ENCODE data around the gene ORAI1. TPM values are rescaled to one million over a fixed set of nuclear protein-coding genes. Genes with fewer than 3 reads are reported as not detected.
A peak's percentile ranks its signal among the peaks of the same experiment; 100 is the strongest.
"Not testable (repeated sequence)": the region's sequence is repeated elsewhere in the genome, so short reads cannot be mapped to it uniquely, and the experiment has no call there.

Gene ORAI1
- total RNA-seq, 1 experiment from 2014 or later, result 12.2 TPM

DNA sequence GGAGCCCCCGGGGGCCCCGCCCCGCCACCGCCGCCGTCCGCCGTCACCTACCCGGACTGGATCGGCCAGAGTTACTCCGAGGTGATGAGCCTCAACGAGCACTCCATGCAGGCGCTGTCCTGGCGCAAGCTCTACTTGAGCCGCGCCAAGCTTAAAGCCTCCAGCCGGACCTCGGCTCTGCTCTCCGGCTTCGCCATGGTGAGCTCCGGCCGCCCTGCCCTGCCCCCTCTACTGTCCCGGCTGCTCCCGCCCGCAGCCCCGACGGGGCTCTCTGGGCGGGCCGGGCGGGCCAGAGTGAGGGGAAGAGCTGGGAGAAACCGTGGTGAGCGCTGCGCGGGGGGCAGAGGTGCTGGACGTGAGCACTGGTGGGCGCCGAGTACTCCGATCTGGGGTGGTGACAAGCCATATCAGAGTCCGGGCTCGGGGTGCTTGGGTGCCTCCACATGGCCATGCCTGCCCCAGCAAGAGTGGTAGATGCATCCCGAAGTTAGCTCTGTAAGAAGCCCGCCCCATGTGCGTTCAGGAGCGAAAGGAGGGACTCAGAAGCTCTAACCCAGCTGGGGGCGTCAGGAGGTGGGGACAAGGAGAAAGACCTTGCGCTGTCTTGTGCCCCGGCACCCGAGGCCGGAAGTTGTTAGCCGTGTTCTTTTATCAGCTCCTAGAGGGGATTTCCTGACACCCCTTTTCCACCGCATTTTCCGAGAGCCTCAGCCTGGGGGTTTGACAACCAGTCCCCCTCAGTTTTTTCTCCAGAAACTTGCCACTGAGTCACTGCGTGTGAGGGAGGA is 717 bp downstream of the ORAI1 start:
- no peaks in the 10 kb centered on the region for H3K27me3 ChIP-seq
- no peaks in the 10 kb centered on the region for H3K9me3 ChIP-seq (replicated peaks)
- peaks cover 11% of the 10 kb centered on the region; the same call in 1 of the 2 replicates for H3K4me1 ChIP-seq
- peak overlapping the region; percentile 55 for H3K27ac ChIP-seq
- H3K4me3 ChIP-seq, result peak overlapping the region; percentile 72
- DNase-seq, result peak; percentile 80 to 81
- no peaks in the 10 kb centered on the region for H3K36me3 ChIP-seq

DNA sequence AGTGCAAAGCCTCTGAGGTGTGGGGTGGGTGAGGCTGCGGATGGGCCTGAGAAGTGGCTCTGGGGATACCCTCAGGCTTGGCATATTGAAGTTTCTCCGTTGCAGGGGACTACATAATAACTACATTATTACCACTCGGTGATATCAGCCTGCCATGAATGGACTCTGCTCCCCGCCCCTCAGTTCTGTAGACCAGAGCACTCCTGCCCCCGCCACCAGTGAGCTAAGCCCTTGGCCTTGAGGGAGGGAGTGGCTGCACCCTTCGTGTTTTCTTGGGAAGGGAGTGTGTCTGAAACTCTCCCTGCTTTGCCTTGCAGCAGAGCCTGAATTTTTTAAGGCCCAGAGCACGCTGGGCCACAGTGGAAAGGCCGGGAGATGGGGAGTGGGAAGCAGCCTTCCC is 1.7 kb downstream of the ORAI1 start:
- no peak overlapping the region for H3K27ac ChIP-seq
- H3K4me3 ChIP-seq, result peak overlapping the region; percentile 72
- no peaks in the 10 kb centered on the region for H3K9me3 ChIP-seq (replicated peaks)
- H3K4me1 ChIP-seq, result peaks cover 19% of the 10 kb centered on the region
- no peaks in the 10 kb centered on the region for H3K36me3 ChIP-seq
- DNase-seq, result no peak
- H3K27me3 ChIP-seq, result no peaks in the 10 kb centered on the region

DNA sequence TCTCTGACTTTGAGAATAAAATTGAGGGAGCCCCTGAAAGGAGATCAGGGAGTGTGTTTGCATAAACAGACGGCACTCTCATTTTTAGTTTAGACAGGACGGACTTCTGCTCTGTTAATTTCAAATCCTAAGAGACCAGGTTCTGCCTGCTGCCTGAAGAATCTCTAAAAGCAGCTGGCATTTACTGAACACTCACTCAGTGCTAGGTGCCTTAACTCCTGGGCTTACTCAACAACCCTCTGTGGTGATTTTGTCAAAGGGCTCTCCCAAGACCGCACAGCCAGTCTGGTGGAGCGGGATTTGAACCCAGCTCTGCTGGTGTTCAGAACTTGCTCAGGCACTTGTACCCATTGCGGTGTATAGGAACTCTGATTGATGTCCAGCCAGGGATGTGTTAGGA is 2.2 kb downstream of the ORAI1 start:
- H3K4me1 ChIP-seq, result peaks cover 22% of the 10 kb centered on the region
- no peaks in the 10 kb centered on the region for H3K9me3 ChIP-seq (replicated peaks)
- no peak overlapping the region for H3K4me3 ChIP-seq
- no peak for DNase-seq
- no peaks in the 10 kb centered on the region for H3K27me3 ChIP-seq
- no peaks in the 10 kb centered on the region for H3K36me3 ChIP-seq
- no peak overlapping the region for H3K27ac ChIP-seq

DNA sequence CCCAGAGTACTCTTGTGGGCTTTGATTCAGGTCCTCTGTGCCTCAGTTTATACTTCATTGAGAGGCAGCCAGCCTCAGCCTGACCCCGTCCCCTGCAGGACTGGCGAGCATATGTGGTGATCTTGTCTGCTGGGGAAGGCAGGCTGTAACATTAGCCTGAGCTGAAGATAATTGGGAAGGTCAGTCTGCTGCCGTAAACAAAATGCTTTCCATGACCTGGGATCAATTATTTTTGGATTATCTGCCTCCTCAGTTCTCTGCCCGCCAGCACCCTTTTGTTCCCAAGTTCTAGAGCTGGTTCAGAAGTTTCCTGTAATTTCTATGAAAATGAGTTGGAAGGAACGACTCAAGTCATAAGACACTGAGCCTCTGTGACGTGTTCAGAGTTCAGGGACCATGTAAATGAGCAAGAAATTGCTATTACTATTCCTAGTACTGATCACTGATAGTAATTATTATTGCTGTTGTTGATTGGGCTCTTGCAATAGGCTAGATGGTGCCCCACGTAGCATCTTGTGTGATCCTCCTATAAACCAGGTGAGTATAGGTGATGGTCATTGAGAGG is 4.5 kb downstream of the ORAI1 start:
- Histone ChIP-seq H3K4me3 (no peak overlapping the region), H3K4me1 (peaks cover 26% of the 10 kb centered on the region), H3K9me3 (replicated peaks) (no peaks in the 10 kb centered on the region), H3K27me3 (no peaks in the 10 kb centered on the region), H3K36me3 (no peaks in the 10 kb centered on the region), H3K27ac (no peak overlapping the region)
- no peak for DNase-seq

DNA sequence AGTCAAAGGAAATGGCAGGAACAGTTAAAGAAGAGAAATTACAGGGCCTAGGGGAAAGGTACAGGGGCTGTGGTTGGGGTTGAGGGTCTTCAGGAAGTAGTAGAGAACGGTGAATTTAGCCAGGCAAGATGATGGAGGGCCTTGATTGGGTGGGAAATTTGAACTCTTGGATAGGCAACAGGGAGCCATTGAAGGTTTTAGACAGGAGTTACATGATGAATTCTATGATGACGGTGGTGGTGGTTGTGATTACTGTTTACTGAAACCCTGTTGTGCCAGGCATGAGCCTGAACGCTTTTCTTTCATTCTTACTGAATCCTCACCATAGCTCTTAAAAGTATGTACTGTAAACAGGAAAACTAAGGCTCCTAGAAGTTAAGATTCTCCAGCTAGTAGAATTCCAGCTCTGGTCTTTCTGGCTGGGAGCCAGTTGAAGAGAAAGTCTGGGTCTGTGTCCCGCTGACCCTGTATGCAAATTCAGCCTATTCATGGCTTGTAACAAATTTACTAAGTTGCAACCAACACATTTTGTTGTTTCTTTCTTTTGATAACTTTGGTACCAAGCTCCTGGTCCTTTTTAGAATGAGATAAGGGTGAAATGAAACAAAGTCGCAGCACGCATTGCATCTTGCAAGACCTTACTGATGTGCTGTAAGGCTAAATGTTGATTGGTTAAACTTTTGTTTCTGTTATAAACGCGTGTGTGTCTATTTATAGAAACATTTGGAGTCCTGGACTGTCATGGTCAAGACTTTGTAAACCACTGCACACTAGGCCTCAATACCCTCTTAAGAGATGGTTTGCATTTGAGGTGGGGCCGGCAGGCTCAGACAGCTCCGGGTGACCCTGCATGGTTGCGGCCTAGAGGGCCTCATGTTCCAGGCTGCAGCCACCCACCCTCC is 6.0 kb downstream of the ORAI1 start:
- peaks cover 26% of the 10 kb centered on the region for H3K4me1 ChIP-seq
- no peak for DNase-seq
- peak overlapping the region; percentile 92 for H3K27ac ChIP-seq

DNA sequence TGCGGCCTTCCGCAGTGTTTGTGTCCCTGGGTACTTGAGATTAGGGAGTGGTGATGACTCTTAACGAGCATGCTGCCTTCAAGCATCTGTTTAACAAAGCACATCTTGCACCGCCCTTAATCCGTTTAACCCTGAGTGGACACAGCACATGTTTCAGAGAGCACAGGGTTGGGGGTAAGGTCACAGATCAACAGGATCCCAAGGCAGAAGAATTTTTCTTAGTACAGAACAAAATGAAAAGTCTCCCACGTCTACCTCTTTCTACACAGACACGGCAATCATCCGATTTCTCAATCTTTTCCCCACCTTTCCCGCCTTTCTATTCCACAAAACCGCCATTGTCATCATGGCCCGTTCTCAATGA is 7.5 kb downstream of the ORAI1 start:
- peak overlapping the region; percentile 52 for H3K4me3 ChIP-seq
- peaks cover 23% of the 10 kb centered on the region for H3K4me1 ChIP-seq
- not testable (repeated sequence) for H3K9me3 ChIP-seq (replicated peaks); DNase-seq; H3K27me3 ChIP-seq; H3K36me3 ChIP-seq
- H3K27ac ChIP-seq, result peak overlapping the region; percentile 92

More for the DNA sequence above, 6.0 kb downstream of the ORAI1 start:
- Histone ChIP-seq H3K4me3 (no peak overlapping the region), H3K36me3 (no peaks in the 10 kb centered on the region), H3K9me3 (replicated peaks) (no peaks in the 10 kb centered on the region), H3K27me3 (no peaks in the 10 kb centered on the region)

DNA sequence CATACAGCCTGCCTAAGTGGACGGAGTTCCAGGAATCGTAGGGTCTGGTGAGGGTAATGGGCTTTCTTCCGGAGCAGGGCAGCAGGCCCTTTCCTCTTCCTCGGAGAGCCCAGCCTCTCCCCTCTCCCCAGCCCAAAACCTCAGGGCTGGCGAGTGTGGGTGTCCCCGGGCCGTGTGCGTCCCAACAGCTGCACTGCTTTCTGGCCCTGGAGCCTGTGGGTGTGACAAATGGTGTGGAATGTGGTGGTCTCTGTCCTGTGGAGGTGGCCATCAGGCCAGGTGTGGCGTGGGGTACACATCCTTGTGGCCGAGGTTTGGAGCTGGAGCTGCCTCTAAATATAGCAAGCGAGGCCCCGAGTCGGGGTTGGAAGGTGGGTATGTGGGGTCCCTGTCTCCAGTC is 8.5 kb downstream of the ORAI1 start:
- H3K4me3 ChIP-seq, result peak overlapping the region; percentile 52

DNA sequence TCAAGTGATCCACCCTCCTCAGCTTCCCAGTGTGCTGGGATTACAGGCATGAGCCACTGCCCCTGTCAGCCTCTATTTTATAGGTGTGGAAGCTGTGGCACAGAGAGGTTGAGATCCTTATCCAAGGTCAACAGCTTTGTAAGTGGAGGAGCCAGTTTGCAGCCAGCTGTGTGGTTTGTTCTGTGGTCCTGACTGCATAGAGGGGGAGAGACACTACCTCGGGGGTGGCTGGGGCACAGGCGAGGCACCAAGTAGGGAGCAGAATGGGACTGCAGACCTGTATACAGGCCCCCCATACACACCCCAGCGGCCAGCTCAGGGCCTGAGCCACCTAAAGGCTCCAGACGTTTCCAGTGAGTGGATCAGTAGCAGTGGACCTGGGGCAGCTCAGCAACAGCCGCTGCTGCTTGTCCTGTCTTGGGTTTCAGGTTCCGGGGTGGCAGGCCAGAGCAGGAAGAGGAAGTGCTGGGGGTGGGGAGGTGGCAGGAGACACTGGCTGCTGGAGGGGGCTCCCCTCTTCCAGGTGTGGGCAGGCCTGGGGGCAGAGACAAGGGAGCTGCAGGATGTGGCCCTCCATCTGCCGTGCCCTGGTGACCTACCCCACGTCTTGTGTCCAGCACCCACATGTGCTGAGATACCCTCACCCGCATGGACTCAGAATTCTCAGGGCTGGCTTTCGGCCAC is 11.0 kb downstream of the ORAI1 start:
- no peaks in the 10 kb centered on the region for H3K36me3 ChIP-seq

More for the DNA sequence above, 8.5 kb downstream of the ORAI1 start:
- Histone ChIP-seq H3K36me3 (no peaks in the 10 kb centered on the region), H3K27ac (peak overlapping the region; percentile 92), H3K4me1 (peaks cover 20% of the 10 kb centered on the region), H3K27me3 (no peaks in the 10 kb centered on the region), H3K9me3 (replicated peaks) (no peaks in the 10 kb centered on the region)
- peak; percentile 81 to 86 for DNase-seq

DNA sequence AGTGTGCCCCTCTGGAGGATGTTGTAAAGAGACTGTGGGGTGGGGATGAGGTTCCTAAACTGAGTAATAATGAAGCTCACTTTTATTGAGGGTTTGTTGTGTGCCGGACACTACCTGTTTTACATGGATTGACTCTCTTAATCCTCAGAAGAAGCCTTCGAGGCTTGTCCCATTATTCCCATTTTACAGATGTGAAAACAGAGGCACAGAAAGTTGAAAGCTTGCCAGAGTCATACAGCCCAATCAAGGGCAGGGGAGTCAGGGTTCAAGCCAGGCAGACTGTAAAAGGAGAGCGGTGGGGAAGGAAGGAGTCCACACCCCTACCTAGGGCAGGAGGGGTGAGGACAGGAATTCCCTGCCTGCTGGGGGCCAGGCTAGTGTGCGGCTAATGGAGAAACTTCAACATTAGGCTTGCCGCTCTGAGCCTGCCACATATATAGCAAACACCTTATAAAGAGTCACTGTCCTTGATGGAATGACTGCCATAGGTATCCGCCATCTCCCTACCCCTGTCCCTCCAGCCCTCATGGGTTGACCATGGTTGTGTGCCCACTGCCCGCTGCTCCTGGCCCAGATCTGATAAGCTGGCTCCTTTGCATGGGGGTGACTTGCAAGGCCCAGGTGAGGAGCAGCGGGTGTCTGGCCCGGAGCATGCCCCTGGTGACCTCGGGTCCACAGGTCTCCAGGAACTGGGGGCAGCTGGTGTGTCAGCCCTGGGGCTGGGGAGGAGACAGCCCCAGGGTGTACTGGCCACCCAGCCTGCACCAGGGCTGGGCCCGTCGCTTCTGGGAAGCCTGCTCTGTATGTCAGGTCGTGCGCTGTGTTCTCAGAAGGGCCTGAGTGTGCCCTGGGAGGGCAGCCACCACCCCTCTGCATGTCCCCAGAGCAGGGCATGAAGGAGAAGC is 12.2 kb downstream of the ORAI1 start:
- H3K4me3 ChIP-seq, result no peak overlapping the region
- no peaks in the 10 kb centered on the region for H3K27me3 ChIP-seq
- peaks cover 8% of the 10 kb centered on the region for H3K4me1 ChIP-seq
- H3K36me3 ChIP-seq, result no peaks in the 10 kb centered on the region
- H3K9me3 ChIP-seq (replicated peaks), result no peaks in the 10 kb centered on the region
- H3K27ac ChIP-seq, result no peak overlapping the region
- no peak for DNase-seq

More for the DNA sequence above, 11.0 kb downstream of the ORAI1 start:
- Histone ChIP-seq H3K4me3 (no peak overlapping the region), H3K4me1 (peaks cover 18% of the 10 kb centered on the region), H3K9me3 (replicated peaks) (no peaks in the 10 kb centered on the region), H3K27ac (no peak overlapping the region), H3K27me3 (no peaks in the 10 kb centered on the region)
- no peak for DNase-seq

DNA sequence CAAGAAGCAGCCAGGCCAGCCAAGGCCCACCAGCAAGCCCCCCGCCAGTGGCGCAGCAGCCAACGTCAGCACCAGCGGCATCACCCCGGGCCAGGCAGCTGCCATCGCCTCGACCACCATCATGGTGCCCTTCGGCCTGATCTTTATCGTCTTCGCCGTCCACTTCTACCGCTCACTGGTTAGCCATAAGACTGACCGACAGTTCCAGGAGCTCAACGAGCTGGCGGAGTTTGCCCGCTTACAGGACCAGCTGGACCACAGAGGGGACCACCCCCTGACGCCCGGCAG is 15.0 kb downstream of the ORAI1 start:
- DNase-seq, result no peak
- Histone ChIP-seq H3K27me3 (no peaks in the 10 kb centered on the region), H3K4me1 (no peaks in the 10 kb centered on the region; the same call in 1 of the 2 replicates), H3K27ac (no peak overlapping the region), H3K4me3 (no peak overlapping the region), H3K36me3 (no peaks in the 10 kb centered on the region), H3K9me3 (replicated peaks) (no peaks in the 10 kb centered on the region)

DNA sequence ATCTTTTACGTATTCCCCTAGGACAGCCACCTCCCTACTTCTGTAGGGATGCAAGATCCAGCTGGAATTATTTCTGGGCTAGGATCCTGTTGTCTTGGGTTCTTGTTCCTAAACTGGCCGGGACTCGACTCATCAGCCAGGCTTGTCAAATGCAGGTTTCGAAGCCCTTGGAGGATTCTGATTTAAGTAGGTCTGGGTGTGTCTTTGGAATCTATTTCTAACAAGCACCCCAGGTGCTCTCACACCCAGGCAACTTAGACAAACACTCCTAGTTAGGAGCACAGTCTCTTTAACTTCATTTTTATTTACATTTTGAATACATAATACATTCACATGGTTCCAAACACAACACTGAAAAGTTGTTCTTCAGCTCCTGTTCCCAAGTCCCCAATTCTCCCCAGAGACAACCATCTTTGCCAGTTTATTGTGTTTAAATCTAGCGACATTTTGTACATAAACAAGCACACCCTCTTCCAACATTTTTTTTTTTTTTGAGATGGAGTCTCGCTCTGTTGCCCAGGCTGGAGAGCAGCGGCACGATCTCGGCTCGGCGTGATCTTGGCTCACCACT is 22.2 kb downstream of the ORAI1 start:
- no peaks in the 10 kb centered on the region for H3K36me3 ChIP-seq
- no peaks in the 10 kb centered on the region for H3K27me3 ChIP-seq
- DNase-seq, result no peak
- H3K9me3 ChIP-seq (replicated peaks), result no peaks in the 10 kb centered on the region
- H3K4me3 ChIP-seq, result no peak overlapping the region
- H3K27ac ChIP-seq, result no peak overlapping the region
- no peaks in the 10 kb centered on the region for H3K4me1 ChIP-seq

DNA sequence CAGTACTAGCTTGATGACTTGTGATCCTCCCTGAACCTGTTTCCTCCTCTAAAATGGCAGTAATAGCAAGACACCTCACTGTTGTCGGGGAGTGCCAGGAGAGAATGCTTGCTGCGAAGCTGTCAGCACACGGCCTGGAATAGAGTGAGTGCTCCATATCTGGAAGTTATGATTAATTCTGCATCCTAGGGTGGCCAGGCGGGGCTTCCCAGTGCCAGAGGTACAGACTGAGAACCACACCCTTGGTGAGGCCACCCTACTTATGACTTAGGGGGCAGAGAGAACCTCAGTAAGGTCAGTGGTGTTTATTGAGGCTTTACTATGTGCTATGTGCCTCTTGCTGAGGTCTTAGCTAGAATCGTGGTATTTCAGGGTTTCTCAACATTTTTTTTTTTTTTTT is 23.0 kb downstream of the ORAI1 start:
- Histone ChIP-seq H3K27me3 (no peaks in the 10 kb centered on the region), H3K36me3 (no peaks in the 10 kb centered on the region), H3K4me3 (no peak overlapping the region), H3K27ac (no peak overlapping the region), H3K4me1 (no peaks in the 10 kb centered on the region), H3K9me3 (replicated peaks) (no peaks in the 10 kb centered on the region)
- DNase-seq, result no peak

DNA sequence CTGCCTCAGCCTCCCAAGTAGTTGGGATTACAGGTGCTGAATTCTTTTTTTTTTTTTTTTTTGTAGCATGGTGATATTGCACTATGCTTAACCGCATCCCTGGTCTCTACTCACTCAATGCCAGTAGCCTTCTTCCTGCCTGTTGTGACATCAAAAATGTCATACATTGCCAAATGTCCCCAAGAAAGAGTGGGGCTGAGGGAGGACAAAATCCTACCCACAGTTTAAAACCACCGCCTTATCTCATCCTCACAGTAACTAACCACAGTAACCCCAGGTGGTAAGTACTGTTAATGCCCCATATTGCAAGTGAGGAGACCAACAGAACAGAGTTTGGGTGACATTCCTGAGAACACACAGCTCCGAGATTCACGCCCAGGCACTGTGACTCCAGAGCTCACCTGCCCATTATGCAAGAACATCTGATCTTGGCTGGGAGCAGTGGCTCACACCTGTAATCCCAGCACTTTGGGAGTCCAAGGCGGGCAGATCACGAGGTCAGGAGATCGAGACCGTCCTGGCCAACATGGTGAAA is 23.6 kb downstream of the ORAI1 start:
- H3K27ac ChIP-seq, result no peak overlapping the region
- DNase-seq, result no peak
- H3K36me3 ChIP-seq, result no peaks in the 10 kb centered on the region
- H3K4me3 ChIP-seq, result no peak overlapping the region
- H3K9me3 ChIP-seq (replicated peaks), result no peaks in the 10 kb centered on the region
- H3K4me1 ChIP-seq, result no peaks in the 10 kb centered on the region
- no peaks in the 10 kb centered on the region for H3K27me3 ChIP-seq

Measured in SJCRH30 (cell line).